IPS DF 4.7 (cell line): ENCODE measurements around the gene CELF4.

ENCODE experiments used
- DNase-seq: peaks from one replicate; pipeline ENCODE4 v3.0.0-alpha.2; 2013; ENCODE audit warnings: low spot score; ENCODE audit errors: extremely low read depth

Gene CELF4

DNA sequence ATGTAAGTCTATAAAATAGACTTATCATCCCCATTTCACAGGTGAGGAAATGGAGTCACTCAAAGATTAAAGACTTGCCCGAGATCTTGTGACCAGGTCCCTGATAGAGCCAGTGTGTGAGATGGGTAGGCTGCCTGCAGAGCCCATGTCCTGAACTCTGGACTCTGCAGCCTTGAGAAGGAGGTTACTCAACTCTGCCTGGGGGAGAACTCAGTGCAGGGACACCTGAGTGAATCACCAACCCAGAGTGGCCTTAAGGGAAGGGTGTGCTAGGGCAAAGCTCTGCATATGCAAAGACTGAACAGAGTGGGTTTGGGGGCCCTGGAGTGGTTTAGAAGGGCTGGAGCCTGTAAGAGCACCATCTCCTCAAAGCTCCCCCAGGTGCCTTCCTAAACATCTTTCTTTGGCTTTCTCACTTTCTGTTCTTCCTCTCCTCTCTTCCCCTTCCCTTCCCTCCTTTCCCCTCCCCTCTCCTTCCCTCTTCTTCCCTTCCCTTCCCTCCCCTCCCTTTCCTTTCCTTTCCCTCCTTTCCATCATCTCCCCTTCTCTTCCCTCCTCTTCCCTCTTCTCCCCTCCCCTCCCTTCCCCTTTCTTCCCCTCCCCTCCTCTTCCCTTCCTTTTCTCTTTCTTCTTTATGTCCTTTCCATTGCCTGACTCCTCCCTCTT, 67.6 kb downstream of the CELF4 start:
- DNase-seq = no peak

DNA sequence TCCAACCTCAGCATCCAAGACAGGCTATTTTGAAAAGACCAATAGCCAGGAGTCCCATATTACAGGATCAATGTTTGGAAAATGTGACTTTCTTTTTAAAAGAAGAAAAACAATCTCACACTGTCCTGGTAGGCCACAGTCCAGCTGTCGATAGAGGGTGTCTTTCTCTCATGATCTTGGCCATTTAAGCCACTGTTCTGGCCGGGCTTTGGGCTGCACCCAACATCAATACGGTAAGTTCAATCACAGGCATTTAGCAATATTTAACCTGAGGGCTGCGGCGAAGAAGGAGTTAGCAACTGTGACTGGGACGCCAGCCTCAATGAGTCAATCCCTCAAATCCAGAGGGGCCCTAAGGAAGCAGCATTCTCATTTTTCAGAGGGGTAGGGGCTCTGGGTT, 69.0 kb downstream of the CELF4 start:
- no peak for DNase-seq

DNA sequence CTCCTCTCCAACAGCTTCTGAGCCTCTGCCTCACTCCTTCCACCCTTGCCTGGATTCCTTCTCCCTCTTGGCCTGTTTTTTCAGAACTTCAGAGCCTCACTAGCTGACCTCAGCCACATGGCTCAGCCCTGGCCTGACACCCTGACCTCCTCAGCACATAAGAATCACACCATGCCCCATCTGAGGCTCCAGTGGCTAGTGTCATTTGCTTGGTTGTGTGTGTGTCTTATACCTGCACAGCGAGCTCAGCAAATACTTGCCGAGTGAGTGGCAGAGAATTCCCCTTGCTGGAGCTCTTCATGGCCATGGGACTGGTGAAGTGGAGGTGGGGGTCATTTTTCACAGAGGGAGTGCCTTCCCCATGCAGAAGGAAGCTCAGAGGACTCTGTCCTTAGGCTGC, 70.2 kb downstream of the CELF4 start:
- no peak for DNase-seq

DNA sequence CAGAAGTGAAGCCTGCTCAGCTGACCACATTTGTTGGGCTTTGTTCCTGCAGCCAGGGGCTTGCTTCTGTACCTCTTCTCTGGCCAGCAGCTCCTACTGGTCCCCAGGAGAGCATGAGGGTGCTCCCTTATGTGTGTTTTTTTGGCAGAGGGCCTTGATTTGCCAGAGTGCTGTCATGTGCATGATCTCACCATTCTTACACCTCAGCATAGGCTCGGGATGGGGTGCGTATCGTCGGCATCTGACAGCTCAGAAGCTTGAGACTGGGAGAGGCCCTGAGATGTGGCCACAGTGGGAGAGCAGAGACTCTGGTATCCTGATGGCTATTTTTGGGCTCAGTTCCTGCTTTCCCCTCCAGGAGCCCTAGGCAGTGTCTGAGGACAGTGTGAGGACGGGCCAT, 71.2 kb downstream of the CELF4 start:
- DNase-seq = no peak

DNA sequence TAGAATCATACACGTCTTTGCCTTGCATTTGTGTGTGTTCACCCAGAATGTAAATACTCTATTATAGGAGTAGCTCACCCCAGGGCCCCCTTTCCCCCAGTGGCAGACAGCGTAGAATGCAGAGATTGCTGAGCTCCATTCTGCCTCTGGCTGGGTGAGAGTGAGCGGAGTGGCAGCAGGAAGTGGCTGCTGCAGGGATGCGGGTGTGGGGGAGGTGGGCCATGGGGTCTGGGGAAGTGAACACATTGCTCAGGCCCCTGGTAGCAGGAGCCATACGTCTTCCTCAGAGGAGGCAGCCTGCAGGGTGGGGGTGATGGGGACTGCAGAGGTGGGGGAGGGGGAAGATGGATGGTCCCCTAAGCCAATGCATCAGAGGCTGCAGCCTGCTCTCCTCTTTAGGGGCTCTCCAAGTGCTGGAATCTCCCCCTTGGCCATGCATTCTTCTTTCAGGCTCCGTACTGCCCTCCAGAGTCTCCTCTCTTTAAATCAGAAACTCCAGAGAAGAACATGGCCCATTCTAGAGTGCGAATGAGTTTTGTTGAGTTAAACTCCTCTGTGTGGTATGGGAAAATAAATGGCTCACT, 72.2 kb downstream of the CELF4 start:
- DNase-seq = no peak

DNA sequence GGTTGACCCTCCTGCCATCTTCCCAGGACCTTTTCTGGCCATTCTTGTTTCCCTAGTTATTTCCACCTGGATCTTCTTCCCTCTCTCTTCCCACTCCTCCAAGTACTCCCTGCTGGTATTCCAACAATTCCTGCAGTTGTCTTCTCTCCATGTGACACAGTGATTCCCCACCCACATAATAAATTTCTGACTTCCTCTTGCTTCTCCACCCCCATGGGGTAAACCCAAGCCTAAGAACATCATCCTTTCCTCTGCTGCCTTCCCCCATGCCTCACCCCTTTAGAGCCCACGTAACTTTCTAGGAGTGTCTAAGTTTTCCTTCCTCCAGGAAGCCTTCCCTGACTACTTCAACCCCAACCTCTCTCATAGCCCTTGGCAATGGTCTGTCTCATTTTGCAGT, 72.6 kb downstream of the CELF4 start:
- no peak for DNase-seq

DNA sequence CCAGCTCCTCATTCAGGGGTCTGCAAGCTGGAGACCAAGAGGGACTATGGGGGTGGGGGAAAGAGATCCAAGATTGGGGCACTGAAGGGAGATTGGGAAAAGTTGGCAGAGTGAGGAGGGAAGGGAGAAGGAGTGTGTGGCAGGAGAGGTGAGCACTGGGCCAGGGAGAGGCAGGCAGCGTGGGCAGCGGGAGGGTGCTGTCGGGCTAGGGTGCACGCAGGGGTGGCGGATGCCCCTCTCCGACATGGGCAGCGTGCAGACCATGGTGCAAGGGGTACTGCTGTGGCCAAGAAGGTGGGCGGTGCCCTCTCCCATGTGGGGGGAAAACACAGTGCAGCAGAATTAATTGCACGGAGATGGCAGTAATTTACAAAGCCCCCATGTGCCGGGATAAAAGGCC, 74.1 kb downstream of the CELF4 start:
- no peak for DNase-seq

DNA sequence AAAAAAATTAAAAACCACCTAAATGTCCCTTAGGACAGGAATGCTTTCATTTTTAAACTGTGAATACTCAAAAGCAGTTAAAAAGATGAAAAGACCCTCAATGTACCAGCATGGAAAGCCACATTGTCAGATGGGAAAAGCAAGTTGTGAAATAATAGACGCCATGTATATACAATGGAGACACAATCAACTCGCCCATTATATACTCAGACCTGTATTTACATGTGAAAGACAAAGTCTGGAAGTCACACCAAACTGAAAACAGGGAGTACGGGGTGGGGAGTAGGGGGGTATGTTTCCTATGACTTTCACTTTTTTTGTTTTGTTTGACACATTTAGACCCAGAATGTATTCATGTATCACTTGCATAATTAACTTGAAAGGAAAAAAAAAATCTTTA, 75.6 kb downstream of the CELF4 start:
- DNase-seq = no peak

DNA sequence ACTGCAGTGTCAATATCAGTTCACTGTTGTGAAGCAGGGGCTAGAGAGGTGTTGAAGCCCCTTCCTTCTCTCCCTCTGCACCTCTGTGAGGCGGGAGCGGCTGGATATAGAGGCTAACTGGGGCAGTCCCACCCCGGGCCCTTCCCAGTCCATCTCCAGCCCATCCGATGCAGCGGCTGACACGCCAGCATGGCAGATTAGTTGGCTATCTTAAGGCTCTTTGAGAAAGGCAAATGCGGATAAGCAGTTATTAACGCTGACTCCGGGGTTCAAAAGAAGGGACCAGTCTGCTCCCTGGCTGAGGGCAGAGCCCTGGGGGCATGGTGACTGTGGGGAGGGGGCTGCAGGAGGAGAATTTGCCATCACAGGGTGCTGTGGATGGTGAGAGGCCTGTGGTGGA, 76.6 kb downstream of the CELF4 start:
- no peak for DNase-seq

DNA sequence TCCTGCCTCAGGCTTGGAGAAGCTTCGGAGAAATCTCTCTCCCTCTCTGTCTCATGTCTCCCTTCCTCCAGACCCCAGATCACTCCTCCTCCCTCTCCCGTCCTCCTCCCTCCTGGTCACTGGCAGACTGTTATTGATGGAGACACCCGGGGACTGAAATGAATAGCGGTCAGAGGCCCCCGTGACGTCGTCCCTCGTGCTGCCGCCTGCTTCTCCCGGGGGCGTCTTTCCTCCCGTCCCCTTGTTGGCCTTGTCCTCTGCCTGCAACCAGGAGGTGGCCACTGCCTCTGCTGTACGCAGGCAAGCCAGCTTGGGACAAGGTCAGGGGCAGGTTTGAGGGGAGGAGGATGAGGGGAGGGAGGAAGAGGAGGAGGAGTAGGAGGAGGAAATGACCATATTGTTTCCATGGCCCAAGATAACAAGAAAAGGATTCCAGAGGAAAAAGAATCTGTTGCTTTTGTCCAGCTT, 78.2 kb downstream of the CELF4 start:
- no peak for DNase-seq

DNA sequence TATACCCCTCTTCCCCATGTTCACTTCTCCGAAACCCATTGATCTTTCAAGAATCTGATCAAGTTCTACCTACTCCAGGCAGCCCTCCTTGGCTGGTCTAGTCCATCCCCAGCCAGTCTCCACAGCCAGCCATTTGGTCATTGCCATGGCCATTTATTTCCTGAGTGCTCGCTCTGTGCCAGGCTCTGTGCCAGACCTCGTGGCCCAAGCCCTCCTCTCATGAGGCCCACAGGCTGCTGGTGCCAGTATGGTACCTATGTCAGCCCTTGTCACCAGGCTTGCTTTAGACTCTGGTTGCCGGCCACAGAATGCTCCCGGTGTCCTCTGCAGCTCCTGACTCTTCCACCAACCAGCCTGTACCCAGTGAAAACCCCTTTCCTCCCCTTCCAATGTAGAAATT, 78.8 kb downstream of the CELF4 start:
- no peak for DNase-seq

DNA sequence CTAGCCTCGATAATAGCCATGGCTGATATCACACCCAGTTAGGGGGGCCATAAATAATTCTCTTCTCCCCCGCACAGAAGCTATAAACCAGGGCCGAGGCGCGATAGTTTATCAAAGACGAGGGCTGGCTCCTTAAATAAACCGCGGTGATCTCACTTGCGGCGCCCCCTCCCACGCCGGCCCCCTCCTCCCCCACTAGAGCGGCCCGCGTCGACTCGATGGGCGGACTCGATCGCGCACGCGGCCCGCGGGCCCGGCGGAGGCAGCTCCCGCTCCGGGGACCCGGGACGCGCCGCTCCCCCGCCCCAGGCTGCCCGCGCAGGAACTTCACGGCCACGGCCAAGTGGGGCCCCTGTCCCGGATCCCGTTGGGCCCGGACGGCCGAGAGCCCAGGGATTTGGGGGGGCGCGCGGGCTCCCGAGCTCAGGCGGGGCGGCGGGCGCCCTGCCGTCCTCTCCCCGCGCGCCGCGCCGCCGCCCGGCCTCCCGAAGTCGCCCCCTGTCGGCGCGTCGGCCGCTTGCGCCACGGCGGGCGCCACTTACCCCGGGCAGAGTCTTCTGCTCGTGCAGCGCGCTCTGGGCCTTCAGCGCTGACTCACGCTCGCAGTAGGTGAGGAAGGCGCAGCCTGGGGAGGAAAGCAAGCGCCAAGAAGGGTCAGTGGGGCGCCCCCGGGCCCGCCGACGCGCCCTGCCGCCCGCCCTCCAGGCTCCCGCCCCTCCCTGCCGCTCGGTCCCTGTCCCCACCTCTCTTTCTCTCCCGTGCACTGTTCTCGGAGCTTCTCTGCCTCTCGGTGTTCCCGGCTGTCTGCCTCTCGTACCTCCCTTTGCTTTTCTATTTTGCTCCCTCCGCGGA, 80.4 kb downstream of the CELF4 start:
- no peak for DNase-seq

DNA sequence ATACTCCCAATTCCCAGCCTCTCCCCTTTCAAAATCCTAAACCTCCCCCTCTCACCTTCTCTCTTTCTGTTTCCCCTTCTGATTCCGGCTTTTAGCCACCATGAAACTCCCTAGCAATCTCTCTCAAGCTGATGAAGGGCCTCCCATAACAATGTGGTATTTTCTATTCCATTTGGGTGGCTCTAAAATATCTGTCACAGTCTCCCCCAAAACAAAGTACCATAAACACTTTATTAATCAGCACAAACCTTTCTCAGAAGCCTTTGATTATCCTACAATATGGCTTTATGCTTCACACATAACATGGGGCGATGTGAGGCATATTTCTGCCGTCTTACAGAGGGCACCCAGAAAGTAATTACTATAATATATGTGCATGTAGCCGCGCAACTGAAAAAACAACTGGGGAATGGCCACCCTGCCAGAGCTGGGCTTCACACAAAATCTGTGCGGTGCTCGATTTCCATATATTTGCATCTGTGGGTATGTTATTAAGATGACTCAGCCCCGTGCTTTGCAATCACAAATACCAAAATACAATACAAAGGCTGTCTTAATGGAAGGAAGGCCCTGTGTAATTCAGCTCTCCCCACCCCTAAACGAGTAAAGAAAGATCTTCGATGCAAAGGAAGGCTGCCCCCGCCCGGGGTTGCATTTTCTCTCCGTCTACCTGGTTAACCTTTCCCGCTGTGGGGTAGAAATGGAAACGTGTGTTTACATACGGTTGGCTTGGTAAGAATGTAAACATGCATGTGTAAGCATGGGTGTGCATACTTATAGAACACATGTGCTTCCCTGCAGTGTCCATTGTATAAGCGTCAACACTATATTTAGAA, 81.4 kb downstream of the CELF4 start:
- DNase-seq = no peak

DNA sequence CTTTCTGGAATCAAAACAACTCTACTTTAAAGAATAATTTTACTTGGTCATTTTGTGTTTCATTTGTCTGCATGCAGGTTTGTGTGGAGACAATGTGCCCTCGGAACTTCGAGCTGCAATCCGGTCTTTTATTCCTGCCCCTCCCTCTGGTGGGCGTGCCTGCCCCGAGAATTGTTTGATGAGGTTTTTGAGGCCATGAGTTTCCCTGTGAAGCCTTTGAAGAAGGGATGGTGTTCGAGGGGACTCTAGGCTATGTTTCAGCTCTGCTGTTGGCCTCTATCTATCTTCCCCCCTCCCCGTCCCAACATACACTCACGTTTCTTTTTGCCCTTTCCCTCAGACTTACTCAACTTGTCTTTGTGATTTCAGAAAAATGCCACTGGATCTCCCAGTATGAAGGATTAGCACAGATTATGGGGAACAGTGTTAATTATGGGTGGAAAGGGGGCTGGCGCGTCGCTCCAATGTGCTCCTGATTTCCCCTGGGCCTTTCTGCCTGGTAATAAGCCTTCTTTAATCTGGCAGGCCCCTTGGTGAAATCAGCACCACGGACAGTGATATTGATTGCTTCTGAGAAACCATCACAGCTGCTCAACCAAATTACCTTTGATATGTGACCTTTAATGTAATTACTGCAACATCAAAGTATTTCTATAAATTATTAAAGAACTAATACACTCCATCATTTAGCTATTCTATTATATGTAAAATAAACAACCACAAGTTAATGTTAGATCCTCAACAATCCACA, 82.2 kb downstream of the CELF4 start:
- DNase-seq = no peak

DNA sequence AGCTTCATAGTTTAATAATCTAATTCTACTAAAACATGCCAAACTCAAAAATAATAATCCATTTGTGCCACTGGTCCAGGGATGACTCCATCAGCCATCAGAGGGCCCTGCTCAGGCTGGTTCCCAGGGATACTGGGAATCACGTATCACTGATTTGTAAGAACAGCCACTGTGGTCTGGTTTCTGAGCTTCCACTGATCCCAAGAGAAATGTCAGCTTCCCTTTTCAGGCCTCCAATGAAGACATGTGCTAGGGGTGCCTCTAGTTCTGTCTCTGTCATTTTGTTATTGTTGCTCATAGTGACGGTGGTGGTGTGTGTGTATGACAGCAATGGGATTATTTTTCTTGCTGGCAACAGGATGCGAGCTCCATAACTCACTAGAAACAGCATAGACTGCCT, 83.2 kb downstream of the CELF4 start:
- no peak for DNase-seq

DNA sequence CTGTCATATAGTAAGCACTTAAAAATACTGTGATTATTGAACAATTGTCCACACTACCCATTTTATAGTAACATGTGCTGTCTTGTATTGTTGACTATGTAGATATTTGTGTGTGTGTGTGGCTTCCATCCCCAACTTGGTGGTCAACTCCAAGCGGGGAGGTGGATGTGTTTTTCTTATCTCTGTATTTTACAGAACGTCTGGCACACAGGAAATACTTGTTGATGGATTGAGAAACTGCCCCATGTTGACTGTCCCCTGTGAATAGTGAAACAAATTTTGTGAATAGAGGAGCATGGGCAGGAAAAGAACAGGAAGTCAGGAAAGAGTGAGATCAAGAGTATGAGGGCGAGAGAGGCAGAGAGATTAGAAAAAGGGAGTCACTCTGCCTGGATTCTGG, 83.6 kb downstream of the CELF4 start:
- no peak for DNase-seq

DNA sequence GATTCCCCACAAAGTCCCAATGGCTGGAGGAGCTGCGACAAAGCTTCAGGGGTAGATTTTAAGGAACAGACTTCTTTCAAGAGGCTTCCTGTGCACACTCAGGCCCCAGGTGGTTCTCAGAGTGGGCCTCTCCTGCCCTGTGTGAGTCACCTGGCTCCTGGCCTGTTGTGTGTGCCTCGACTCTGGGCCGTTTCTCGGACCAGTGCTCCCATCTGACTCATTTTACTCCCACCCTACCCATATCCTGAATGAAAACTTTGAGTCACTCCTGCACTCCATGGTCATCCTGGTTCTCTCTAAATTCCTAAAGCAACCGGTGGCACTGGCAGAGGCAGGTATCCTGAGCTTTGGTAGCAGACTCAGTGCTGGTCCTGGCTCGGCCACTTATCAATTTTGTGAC, 84.1 kb downstream of the CELF4 start:
- DNase-seq = no peak

DNA sequence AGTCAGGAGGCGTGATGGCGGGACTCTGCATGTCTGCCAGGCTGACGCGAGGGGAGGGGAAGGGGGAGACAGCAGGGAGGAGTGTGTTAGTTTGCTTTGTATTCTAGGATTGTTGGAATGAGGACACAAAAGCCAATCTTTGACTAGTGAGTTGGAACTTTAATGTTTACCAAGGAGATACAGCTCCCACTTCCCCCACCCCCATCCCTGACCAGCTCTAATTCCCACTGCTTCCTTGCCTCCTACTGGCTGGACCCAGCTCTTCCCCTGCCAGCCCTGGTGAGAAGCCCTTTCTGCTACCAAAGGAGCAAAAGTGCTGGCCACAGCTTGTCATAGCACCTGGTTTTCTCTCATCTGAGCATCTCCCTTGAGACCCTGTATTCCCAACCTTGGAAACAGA, 84.5 kb downstream of the CELF4 start:
- no peak for DNase-seq

DNA sequence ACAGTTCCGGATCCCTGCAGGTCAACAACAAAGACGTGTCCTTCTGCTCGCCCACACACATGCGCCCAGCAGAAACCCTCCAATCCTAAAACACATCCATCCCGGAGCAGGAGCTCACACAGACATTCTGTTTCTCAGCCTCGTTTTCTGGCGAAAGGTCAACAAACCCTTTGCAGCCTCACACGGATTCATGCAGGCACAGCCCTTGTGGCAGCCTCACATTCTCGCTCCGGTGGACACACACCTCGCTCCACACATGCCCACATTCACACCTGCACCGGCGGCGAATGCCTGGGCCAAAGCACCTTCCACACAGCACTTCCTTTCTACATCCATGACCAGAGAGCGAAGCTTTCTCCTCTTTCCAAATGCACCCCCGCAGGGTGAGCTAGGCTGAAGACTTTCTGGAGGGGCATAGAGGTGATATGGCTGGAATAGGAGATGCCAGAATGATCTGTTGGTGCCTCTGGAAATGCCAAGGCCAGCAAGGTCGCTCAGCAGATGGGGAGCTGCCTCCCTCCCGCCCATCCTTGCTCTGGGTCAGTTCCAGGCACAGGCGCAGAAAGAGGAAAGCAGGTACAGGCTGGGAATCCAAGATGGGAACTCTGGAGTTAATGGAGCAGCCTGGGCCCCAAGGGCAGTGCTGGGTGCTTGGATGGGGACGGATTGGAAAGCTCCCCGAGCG, 88.8 kb downstream of the CELF4 start:
- no peak for DNase-seq

DNA sequence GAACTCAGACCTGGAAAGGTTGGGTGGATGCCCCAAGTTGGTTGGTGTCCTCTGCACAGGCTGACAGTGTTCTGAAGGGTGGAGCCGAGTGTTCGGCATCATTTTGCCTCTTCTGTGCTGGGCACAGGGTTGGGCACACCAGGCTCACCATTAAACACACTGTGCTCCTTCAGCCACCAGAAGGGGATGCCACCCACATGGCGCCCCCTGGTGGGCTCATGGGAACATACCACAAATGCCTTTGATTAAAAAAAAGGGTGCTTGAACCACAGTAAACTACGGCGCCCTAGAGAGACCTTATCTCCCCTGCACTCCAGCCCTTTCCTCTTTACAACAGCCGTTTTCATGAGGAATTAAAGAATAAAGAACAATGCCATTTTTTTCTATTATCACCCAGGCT, 89.4 kb downstream of the CELF4 start:
- no peak for DNase-seq
